Upper lobe of right lung (tissue), 1 donor: ENCODE measurements around the gene IPCEF1. TPM values are rescaled to one million over a fixed set of nuclear protein-coding genes. Genes with fewer than 3 reads are reported as not detected.

Source experiments
- ATAC-seq: fragments of 200-7000 bp; cut with Tn5 transposase; one replicate; pipeline ENCODE4 v1.9.1; 2020; ENCODE audit warnings: mild to moderate bottlenecking, moderate library complexity
- DNase-seq: peaks from one replicate; pipeline ENCODE4 v3.0.0-alpha.2; 2020
- H3K27ac ChIP-seq: fragments of 200-600 bp; one replicate; pipeline ENCODE4 v1.8.0; 2022
- H3K27me3 ChIP-seq: fragments of 200-600 bp; one replicate; pipeline ENCODE4 v1.8.0; 2022; ENCODE audit warnings: mild to moderate bottlenecking
- H3K36me3 ChIP-seq: fragments of 200-600 bp; one replicate; pipeline ENCODE4 v1.8.0; 2022
- H3K4me1 ChIP-seq: fragments of 200-600 bp; one replicate; pipeline ENCODE4 v1.8.0; 2022
- H3K4me3 ChIP-seq: fragments of 200-600 bp; one replicate; pipeline ENCODE4 v1.8.0; 2022; ENCODE audit warnings: mild to moderate bottlenecking
- H3K9me3 ChIP-seq: fragments of 200-600 bp; one replicate; pipeline ENCODE4 v1.8.0; 2022
- intact Hi-C: fragments of 100-400 bp; cut with DNase I; formaldehyde crosslinking; loops from one replicate; pipeline ENCODE4 v1.11.0; 2022
- total RNA-seq: library from RNA; stranded (reverse); fragmentation: NEBNext Ultra II Directional; extraction: Animal tissue kit (Norgen Biotek cat#: 25700); gene quantifications from one replicate; pipeline ENCODE4 v1.2.1, GENCODE V29; 2021
- TF ChIP-seq, protein P1 (sequence below): fragments of 200-600 bp; IDR thresholded peaks from one replicate; pipeline ENCODE4 v1.8.0; 2022; ENCODE audit warnings: antibody characterized with exemption
- donor health status: DM: no; HTN: yes; CAD: no; lungs with severe emphysema.

IPCEF1 gene
- total RNA-seq, 1 donor from 2014 or later: 8.8 TPM

DNA sequence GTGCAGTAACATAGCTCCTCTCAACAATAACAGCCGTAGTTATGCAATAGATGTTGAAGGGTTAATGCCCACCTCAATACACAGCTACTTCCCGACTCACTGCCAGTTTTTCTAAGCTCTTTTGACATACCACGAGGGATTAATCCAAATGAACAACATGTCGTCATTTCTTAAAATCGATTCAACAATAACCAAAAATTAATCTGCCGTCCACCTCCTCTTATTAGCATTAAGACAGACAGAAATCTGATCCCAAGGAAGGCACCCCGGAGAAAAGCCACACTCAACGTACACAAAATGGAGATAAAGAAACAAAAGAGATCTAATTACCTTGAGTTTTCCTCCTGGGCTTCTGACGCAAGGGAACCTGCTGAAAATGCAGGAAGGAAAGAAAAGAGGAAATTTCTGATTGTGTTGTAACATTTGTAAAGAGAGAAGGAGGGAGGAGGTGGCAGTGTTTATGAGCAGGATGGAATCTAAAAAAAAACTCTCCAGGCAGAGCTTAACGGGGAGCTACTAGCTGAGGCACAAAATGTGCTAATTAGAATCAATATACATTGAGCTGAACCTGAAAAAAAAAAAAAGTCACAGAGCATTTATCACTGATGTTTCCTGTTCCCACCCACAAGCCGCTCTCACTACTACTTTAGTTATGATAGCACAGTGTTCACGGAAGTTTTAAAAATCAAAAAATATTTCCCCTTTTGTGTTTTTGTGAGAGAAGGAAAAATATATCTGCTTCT, 109.3 kb downstream of the IPCEF1 start:
- no peaks in the 10 kb centered on the region for H3K4me1 ChIP-seq
- intact Hi-C loops: no loop called here
- DNase-seq (no peak), ATAC-seq (peak; percentile 53)
- peak overlapping the region; percentile 39 for H3K4me3 ChIP-seq
- H3K36me3 ChIP-seq: no peaks in the 10 kb centered on the region
- no peaks in the 10 kb centered on the region for H3K9me3 ChIP-seq
- H3K27ac ChIP-seq: peak overlapping the region; percentile 4
- no peaks in the 10 kb centered on the region for H3K27me3 ChIP-seq
- TF ChIP-seq, protein P1, sequence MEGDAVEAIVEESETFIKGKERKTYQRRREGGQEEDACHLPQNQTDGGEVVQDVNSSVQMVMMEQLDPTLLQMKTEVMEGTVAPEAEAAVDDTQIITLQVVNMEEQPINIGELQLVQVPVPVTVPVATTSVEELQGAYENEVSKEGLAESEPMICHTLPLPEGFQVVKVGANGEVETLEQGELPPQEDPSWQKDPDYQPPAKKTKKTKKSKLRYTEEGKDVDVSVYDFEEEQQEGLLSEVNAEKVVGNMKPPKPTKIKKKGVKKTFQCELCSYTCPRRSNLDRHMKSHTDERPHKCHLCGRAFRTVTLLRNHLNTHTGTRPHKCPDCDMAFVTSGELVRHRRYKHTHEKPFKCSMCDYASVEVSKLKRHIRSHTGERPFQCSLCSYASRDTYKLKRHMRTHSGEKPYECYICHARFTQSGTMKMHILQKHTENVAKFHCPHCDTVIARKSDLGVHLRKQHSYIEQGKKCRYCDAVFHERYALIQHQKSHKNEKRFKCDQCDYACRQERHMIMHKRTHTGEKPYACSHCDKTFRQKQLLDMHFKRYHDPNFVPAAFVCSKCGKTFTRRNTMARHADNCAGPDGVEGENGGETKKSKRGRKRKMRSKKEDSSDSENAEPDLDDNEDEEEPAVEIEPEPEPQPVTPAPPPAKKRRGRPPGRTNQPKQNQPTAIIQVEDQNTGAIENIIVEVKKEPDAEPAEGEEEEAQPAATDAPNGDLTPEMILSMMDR: no peak

DNA sequence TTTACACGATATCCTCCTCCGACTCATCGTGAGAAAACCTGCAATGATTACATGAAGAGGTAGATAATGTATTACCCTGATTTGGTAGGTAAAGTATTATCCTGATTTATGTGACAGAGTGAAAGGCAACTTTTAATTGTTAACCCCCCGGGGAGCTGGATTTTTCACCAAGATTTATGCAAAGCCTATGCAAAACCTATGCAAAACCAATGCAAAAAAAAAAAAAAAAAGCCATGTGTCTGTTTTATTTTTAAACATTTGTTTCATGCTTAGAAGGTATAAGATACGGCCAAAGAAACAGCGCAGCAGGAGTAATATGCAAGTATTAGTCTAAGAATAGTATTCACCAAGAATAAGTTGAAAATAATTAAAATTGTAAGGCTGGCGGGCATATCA, 109.9 kb downstream of the IPCEF1 start:
- peak overlapping the region; percentile 39 for H3K4me3 ChIP-seq
- H3K9me3 ChIP-seq: no peaks in the 10 kb centered on the region
- peak overlapping the region; percentile 4 for H3K27ac ChIP-seq
- ATAC-seq (no peak), DNase-seq (no peak)
- intact Hi-C loops: no loop called here
- H3K27me3 ChIP-seq: no peaks in the 10 kb centered on the region
- no peaks in the 10 kb centered on the region for H3K4me1 ChIP-seq
- no peaks in the 10 kb centered on the region for H3K36me3 ChIP-seq
- TF ChIP-seq, protein P1: no peak

DNA sequence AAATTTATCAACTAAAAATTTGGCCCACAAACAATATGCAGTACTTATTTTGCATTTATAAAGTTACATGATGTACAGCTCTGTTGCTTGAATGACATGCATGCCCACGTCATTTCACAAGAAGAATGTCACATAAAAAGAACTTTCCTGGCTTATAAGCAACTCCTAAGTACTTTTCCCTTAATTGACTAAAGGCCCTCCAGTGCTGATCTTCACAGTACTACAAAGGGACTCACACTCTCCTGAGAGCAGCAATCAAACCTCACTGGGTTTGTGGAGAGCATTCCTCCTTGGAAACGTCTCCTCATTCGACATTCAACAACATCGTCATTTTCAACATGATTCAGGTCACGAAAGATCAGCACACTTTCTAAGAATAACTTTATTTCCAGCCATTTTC, 111.1 kb downstream of the IPCEF1 start:
- TF ChIP-seq, protein P1: no peak
- Histone ChIP-seq H3K9me3 (no peaks in the 10 kb centered on the region), H3K4me1 (no peaks in the 10 kb centered on the region), H3K4me3 (peak overlapping the region; percentile 39), H3K36me3 (no peaks in the 10 kb centered on the region), H3K27me3 (no peaks in the 10 kb centered on the region), H3K27ac (peak overlapping the region; percentile 4)
- no peak for ATAC-seq
- intact Hi-C loops: no loop called here
- no peak for DNase-seq

DNA sequence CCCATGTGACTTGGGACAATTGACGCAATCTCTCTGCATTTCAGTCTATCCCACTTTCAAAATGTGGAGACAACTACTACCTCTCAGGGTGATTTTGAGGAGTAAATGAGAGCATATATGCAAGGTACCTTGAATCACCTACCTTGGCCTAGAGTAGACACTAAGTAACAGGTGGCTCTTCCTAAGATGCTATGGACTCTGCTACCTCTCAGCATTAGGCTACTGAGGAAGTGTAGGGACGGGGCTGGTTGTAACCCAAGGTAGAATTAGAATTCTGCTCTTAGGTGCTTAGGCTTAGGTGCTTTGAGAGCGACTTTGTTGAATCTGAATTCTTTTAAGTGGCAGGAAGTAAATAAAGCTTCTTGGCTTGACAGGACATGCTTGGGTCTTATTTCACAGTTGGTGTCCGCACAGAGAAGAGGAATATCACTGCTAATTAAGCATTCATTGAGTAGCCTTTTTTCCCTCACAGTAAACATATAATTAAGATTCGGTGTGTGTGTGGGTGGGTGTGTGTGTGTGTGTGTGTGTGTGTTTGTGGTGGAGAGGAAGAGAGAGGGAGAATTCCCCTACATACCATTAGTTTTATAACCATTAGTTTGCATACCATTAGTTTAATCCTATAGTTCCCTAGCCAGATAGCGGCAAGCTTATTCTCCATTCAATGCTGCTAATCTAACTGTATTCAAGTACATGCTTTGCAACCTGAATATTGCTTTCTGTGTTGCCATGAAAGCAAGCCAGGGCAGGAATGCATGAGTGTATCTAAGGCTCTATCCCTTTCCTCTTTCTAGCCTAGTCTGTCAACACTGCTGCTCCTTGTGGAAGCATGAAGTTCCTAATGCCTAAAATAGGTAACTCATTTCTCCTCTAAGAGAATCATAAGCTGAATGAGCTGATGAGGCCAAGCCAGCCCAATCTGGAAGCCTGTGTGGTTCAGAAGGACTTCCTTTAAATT, 112.5 kb downstream of the IPCEF1 start:
- H3K27ac ChIP-seq: peak overlapping the region; percentile 39
- H3K4me1 ChIP-seq: no peaks in the 10 kb centered on the region
- H3K4me3 ChIP-seq: peak overlapping the region; percentile 39
- DNase-seq: no peak
- H3K36me3 ChIP-seq: no peaks in the 10 kb centered on the region
- TF ChIP-seq, protein P1: no peak
- intact Hi-C loops: no loop called here
- no peaks in the 10 kb centered on the region for H3K9me3 ChIP-seq
- no peaks in the 10 kb centered on the region for H3K27me3 ChIP-seq
- peak; percentile 31 for ATAC-seq

DNA sequence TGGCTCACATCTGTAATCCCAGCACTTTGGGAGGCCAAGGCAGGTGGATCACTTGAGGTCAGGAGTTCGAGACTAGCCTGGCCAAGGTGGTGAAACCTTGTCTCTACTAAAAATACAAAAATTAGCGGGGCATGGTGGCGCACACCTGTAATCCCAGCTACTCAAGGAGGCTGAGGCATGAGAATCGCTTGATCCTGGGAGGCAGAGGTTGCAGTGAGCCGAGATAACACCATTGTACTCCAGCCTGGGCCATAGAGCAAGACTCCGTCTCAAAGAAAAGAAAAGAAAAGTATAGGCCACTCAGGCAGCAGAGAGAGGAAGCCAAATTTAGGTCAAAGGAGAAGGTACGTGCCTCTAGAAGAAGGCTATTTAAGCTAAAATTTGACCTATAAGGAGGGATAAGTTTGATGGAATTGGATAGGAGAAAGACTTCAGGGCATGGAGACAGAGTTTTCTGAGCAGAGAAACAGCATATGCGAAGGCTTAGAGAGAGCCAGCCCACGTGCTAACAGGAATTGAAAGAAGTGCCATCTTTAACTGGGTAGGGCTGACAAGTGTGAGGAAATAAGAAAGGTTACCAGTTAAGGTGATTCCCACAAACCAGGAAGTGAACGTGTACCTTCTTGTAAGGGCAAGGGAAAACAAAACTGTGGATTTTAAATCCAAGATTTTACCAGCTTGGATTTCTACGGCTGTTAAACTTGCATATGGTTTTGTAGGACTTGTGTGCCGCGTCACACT, 113.8 kb downstream of the IPCEF1 start:
- Histone ChIP-seq H3K9me3 (no peaks in the 10 kb centered on the region), H3K27ac (no peak overlapping the region), H3K36me3 (no peaks in the 10 kb centered on the region), H3K4me1 (no peaks in the 10 kb centered on the region), H3K4me3 (no peak overlapping the region), H3K27me3 (no peaks in the 10 kb centered on the region)
- intact Hi-C loops: no loop called here
- DNase-seq: no peak
- TF ChIP-seq, protein P1: no peak
- ATAC-seq: no peak
